NCI-H774 (cell line): ENCODE measurements around the gene HEYL.
A peak's percentile ranks its signal among the peaks of the same experiment; 100 is the strongest.

Source experiments
- DNase-seq: peaks from one replicate; lab custom pipeline; 2025; lab: John Stamatoyannopoulos, UW

HEYL gene

GRCh38 chr1:39639305-39640130, at the start of gene HEYL:
HEYL (minus strand) TSS chr1:39639643; CDS start chr1:39639625, 18 bp downstream.
- DNase-seq = peak; percentile 87

GRCh38 chr1:39689214-39689613, 49.8 kb upstream of the HEYL start:
- no peak for DNase-seq

GRCh38 chr1:39688706-39689105, 49.3 kb upstream of the HEYL start:
- no peak for DNase-seq

GRCh38 chr1:39687243-39687642, 47.8 kb upstream of the HEYL start:
- no peak for DNase-seq

GRCh38 chr1:39685071-39685470, 45.6 kb upstream of the HEYL start:
- DNase-seq = no peak

- DNase-seq = no peak
Measured at GRCh38 chr1:39684313-39684664, 44.8 kb upstream of the HEYL start.

GRCh38 chr1:39683591-39684312, 44.3 kb upstream of the HEYL start:
- DNase-seq = no peak

- no peak for DNase-seq
Measured at GRCh38 chr1:39681999-39682398, 42.6 kb upstream of the HEYL start.

GRCh38 chr1:39681294-39681693, 41.9 kb upstream of the HEYL start:
- DNase-seq = no peak

- no peak for DNase-seq
Measured at GRCh38 chr1:39680751-39681150, 41.3 kb upstream of the HEYL start.

GRCh38 chr1:39679821-39680220, 40.4 kb upstream of the HEYL start:
- no peak for DNase-seq

GRCh38 chr1:39678889-39679288, 39.4 kb upstream of the HEYL start:
- no peak for DNase-seq

GRCh38 chr1:39677645-39678044, 38.2 kb upstream of the HEYL start:
- no peak for DNase-seq

GRCh38 chr1:39676948-39677548, 37.6 kb upstream of the HEYL start:
- DNase-seq = no peak

- no peak for DNase-seq
Measured at GRCh38 chr1:39675220-39675619, 35.8 kb upstream of the HEYL start.

GRCh38 chr1:39673215-39673614, 33.8 kb upstream of the HEYL start:
- DNase-seq = no peak

- DNase-seq = no peak
Measured at GRCh38 chr1:39672551-39672947, 33.1 kb upstream of the HEYL start.

GRCh38 chr1:39671793-39672550, 32.5 kb upstream of the HEYL start, which contains the start of gene NT5C1A:
NT5C1A (minus strand) TSS chr1:39672107; CDS start chr1:39672038, 69 bp downstream.
- DNase-seq = no peak

- DNase-seq = no peak
Measured at GRCh38 chr1:39671433-39671792, 32.0 kb upstream of the HEYL start.

GRCh38 chr1:39670689-39671088, 31.2 kb upstream of the HEYL start:
- DNase-seq = no peak

- DNase-seq = no peak
Measured at GRCh38 chr1:39668894-39669293, 29.5 kb upstream of the HEYL start.

- no peak for DNase-seq
Measured at GRCh38 chr1:39668111-39668510, 28.7 kb upstream of the HEYL start.
